Measurements from ENCODE around the gene UBE2G1. TPM values are rescaled to one million over a fixed set of nuclear protein-coding genes. Genes with fewer than 3 reads are reported as not detected.

The UBE2G1 gene
- total and polyA plus RNA-seq, 9 of the 15 experiments (the other 6 are each of a cell fraction or from before 2014, with no cell fraction given): 10.1 to 65.9 (median 29.7) TPM

- no TSS peak for BruUV-seq (replicated peaks)
- Histone ChIP-seq H3K9me3 (replicated peaks; ENCODE audit: control insufficient read depth, insufficient read depth, low read depth, low read length) (no peaks in the 10 kb centered on the region), H3K9me1 (ENCODE audit: control insufficient read depth, insufficient read depth, low read length) (no peaks in the 10 kb centered on the region), H3K36me3 (ENCODE audit: control insufficient read depth, insufficient read depth, low read length) (peaks cover 40% of the 10 kb centered on the region; the same call in 2 of the 3 replicates), H3K4me1 (replicated peaks in 1 of 2; ENCODE audit: control insufficient read depth in 2 of 2, insufficient read depth in 2 of 2, low read length in 2 of 2) (no peaks in the 10 kb centered on the region), H3K4me2 (ENCODE audit: insufficient read depth, low read length) (no peak overlapping the region), H2AFZ (ENCODE audit: low read depth, low read length) (no peak overlapping the region), H3K79me2 (ENCODE audit: control insufficient read depth, insufficient read depth, low read length) (no peaks in the 10 kb centered on the region; the same call in 2 of the 3 replicates), H3K27me3 (ENCODE audit: control insufficient read depth in 2 of 2, insufficient read depth in 2 of 2, low read length in 2 of 2) (no peaks in the 10 kb centered on the region), H3K27ac (ENCODE audit: extremely low read depth, low read depth, low read length) (no peak overlapping the region), H3K9ac (ENCODE audit: insufficient read depth in 1 of 2, low read depth in 2 of 2, low read length in 2 of 2) (no peak overlapping the region), H4K20me1 (replicated peaks; ENCODE audit: control insufficient read depth, insufficient read depth, low read length) (no peaks in the 10 kb centered on the region), H3K4me3 (no peak overlapping the region)
- DNase-seq (ENCODE audit: extremely low read depth in 1 of 4, low spot score in 3 of 4) (no peak), ATAC-seq (no peak), FAIRE-seq (no peak)
- POLR2A ChIA-PET: interaction anchor here (0.5 kb wide), 1 partner anchor 315 kb away, joined by 3 read pairs; no protein-coding TSS in a partner anchor
- 91% methylated on average over 5 of the region's 5 CpGs for WGBS (ENCODE audit: insufficient coverage, low coverage, missing lambda C conversion rate)
- CTCF ChIA-PET (ENCODE audit: low intra/inter-chr PET ratio): no interaction called here
- intact Hi-C loops (cut with micrococcal nuclease) (no loop called here), in situ Hi-C loops (cut with MboI) (no loop called here)
- TF ChIP-seq SRSF1 (IDR thresholded peaks at IDR 0.05; ENCODE audit: low read depth, low read length) (no peak), HOXB6 (CRISPR knock-in tag; IDR thresholded peaks at IDR 0.05; ENCODE audit: borderline replicate concordance) (no peak), MEF2D (tag; conservative IDR thresholded peaks at IDR 0.05; ENCODE audit: low read depth) (no peak), PHF8 (IDR thresholded peaks at IDR 0.05; ENCODE audit: borderline replicate concordance, low read length) (no peak), MITF (IDR thresholded peaks at IDR 0.05) (no peak), ZNF609 (CRISPR knock-in tag; IDR thresholded peaks at IDR 0.05; ENCODE audit: borderline replicate concordance) (no peak), TFAP4 (CRISPR knock-in tag; IDR thresholded peaks at IDR 0.05; ENCODE audit: borderline replicate concordance) (no peak), TSHZ1 (CRISPR knock-in tag; IDR thresholded peaks at IDR 0.05) (no peak), ZFP36 (IDR thresholded peaks at IDR 0.05; ENCODE audit: low read depth, low read length, partially characterized antibody) (no peak), CEBPG (CRISPR knock-in tag; IDR thresholded peaks at IDR 0.05) (no peak), CEBPG (tag; conservative IDR thresholded peaks at IDR 0.05 in 1 of 2, IDR thresholded peaks at IDR 0.05 in 1 of 2) (peak; percentile 20 to 60; a peak in 2 of 4 replicates)
Observed at GRCh38 chr17:4276514-4276913, 90.0 kb downstream of the UBE2G1 start.

Data from K562 (cell line).